Thyroid gland (tissue), 4 donors: ENCODE measurements around the gene DLX1. TPM values are rescaled to one million over a fixed set of nuclear protein-coding genes. Genes with fewer than 3 reads are reported as not detected.

Experiments
- DNase-seq, 2 donors: peaks; one replicate each; pipeline ENCODE4 v3.0.0-alpha.2; 2019
- H3K27ac ChIP-seq, 3 donors: fragments of 200-600 bp; sonication (generic); 1 replicate in 2 of 3; 2 replicates in 1 of 3; pipeline ENCODE4 v1.5.1; 2016 to 2019; ENCODE audit warnings: mild to moderate bottlenecking in 1 of 3, moderate library complexity in 1 of 3
- H3K27me3 ChIP-seq: fragments of 200-600 bp; sonication (generic); one replicate; pipeline ENCODE4 v1.5.1; 2019
- H3K36me3 ChIP-seq, 2 donors: fragments of 200-600 bp; sonication (generic); one replicate each; pipeline ENCODE4 v1.5.1; 2016 to 2019
- H3K4me1 ChIP-seq, 2 donors: fragments of 200-600 bp; sonication (generic); one replicate each; pipeline ENCODE4 v1.5.1; 2017 to 2019
- H3K4me3 ChIP-seq, 3 donors: fragments of 200-600 bp; sonication (generic); replicated peaks in 1 of 3; 1 replicate in 2 of 3; 2 replicates in 1 of 3; pipeline ENCODE4 v1.5.1; 2016; ENCODE audit warnings: mild to moderate bottlenecking in 1 of 3
- H3K9me3 ChIP-seq: fragments of 200-600 bp; sonication (generic); one replicate; pipeline ENCODE4 v1.5.1; 2017
- CTCF ChIP-seq, 6 experiments: fragments of 200-600 bp in 3 of 6; fragments of 450-650 bp in 3 of 6; sonication (generic) in 3 of 6; IDR thresholded peaks; one replicate each; pipeline ENCODE4 v1.5.1; 2016 to 2019; ENCODE audit warnings: antibody characterized with exemption in 6 of 6, mild to moderate bottlenecking in 2 of 6, inconsistent platforms in 1 of 6, moderate library complexity in 1 of 6
- POLR2A ChIP-seq, 2 donors: fragments of 450-650 bp; IDR thresholded peaks; one replicate each; pipeline ENCODE4 v1.6.1; 2017; ENCODE audit warnings: antibody characterized with exemption in 2 of 2, mild to moderate bottlenecking in 2 of 2, moderate library complexity in 1 of 2
- WGBS, 2 donors: methylation state at CpG; one replicate each; pipeline ENCODE4 v1.1.5; 2017; 5-methylcytosine and 5-hydroxymethylcytosine counted together
- intact Hi-C: fragments of 100-400 bp; cut with DNase I; formaldehyde crosslinking; loops from one replicate; pipeline ENCODE4 v1.15.1; 2023
- total RNA-seq, 4 donors: library from RNA; depleted of rRNA; stranded (reverse); fragments of >200 nt; gene quantifications; one replicate each; pipeline ENCODE4 v1.2.3, GENCODE V29; 2016

The DLX1 gene
- total RNA-seq, 4 donors from 2014 or later: 0.68 to 1.5 (median 1.0) TPM

- WGBS, 2 donors: 72 to 73% methylated on average over 1 of the region's 1 CpG
- TF ChIP-seq POLR2A (IDR thresholded peaks at IDR 0.05) (no peak), CTCF (IDR thresholded peaks at IDR 0.05) (no peak)
- Histone ChIP-seq H3K9me3 (no peaks in the 10 kb centered on the region), H3K4me3 (no peak overlapping the region), H3K27ac (no peak overlapping the region), H3K36me3 (no peaks in the 10 kb centered on the region), H3K27me3 (no peaks in the 10 kb centered on the region), H3K4me1 (no peaks in the 10 kb centered on the region)
- intact Hi-C loops: no loop called here
- no peak for DNase-seq
Measured at GRCh38 chr2:172046080-172046678, 39.1 kb upstream of the DLX1 start.

- Histone ChIP-seq H3K27ac (no peak overlapping the region), H3K4me1 (no peaks in the 10 kb centered on the region), H3K27me3 (no peaks in the 10 kb centered on the region), H3K36me3 (no peaks in the 10 kb centered on the region), H3K4me3 (no peak overlapping the region), H3K9me3 (no peaks in the 10 kb centered on the region)
- intact Hi-C loops: no loop called here
- 72 to 92% methylated on average over 3 of the region's 3 CpGs for WGBS, 2 donors
- TF ChIP-seq POLR2A (IDR thresholded peaks at IDR 0.05): no peak
- TF ChIP-seq CTCF (IDR thresholded peaks at IDR 0.05): no peak
- no peak for DNase-seq
Measured at GRCh38 chr2:172046866-172047565, 38.3 kb upstream of the DLX1 start.

GRCh38 chr2:172047566-172048507, 37.5 kb upstream of the DLX1 start:
- TF ChIP-seq POLR2A (IDR thresholded peaks at IDR 0.05): no peak
- TF ChIP-seq CTCF (IDR thresholded peaks at IDR 0.05): no peak
- intact Hi-C loops: no loop called here
- no peaks in the 10 kb centered on the region for H3K36me3 ChIP-seq
- H3K9me3 ChIP-seq: no peaks in the 10 kb centered on the region
- no peaks in the 10 kb centered on the region for H3K4me1 ChIP-seq
- no peak overlapping the region for H3K27ac ChIP-seq
- 93 to 95% methylated on average over 8 of the region's 8 CpGs for WGBS, 2 donors
- H3K27me3 ChIP-seq: no peaks in the 10 kb centered on the region
- H3K4me3 ChIP-seq: no peak overlapping the region
- no peak for DNase-seq

GRCh38 chr2:172048508-172049503, 36.5 kb upstream of the DLX1 start:
- WGBS, 2 donors: 92 to 93% methylated on average over 6 of the region's 6 CpGs
- H3K4me3 ChIP-seq: no peak overlapping the region
- H3K9me3 ChIP-seq: no peaks in the 10 kb centered on the region
- no peak for DNase-seq
- H3K27me3 ChIP-seq: no peaks in the 10 kb centered on the region
- H3K36me3 ChIP-seq: no peaks in the 10 kb centered on the region
- intact Hi-C loops: no loop called here
- TF ChIP-seq POLR2A (IDR thresholded peaks at IDR 0.05) (no peak), CTCF (IDR thresholded peaks at IDR 0.05) (no peak)
- H3K27ac ChIP-seq: no peak overlapping the region
- no peaks in the 10 kb centered on the region for H3K4me1 ChIP-seq
